GM10266 (cell line): ENCODE measurements around the gene KRTAP5-7.
"Not testable (repeated sequence)": the region's sequence is repeated elsewhere in the genome, so short reads cannot be mapped to it uniquely, and the experiment has no call there.

Experiments used
- DNase-seq: peaks from one replicate; pipeline ENCODE4 v3.0.0; 2012; ENCODE audit errors: extremely low spot score
- CTCF ChIP-seq: IDR thresholded peaks from 2 replicates; pipeline ENCODE4 v1.5.1; 2012; ENCODE audit warnings: mild to moderate bottlenecking, low read depth; ENCODE audit not compliant: control insufficient read depth, insufficient read depth; ENCODE audit errors: missing control alignments

KRTAP5-7 gene

DNA sequence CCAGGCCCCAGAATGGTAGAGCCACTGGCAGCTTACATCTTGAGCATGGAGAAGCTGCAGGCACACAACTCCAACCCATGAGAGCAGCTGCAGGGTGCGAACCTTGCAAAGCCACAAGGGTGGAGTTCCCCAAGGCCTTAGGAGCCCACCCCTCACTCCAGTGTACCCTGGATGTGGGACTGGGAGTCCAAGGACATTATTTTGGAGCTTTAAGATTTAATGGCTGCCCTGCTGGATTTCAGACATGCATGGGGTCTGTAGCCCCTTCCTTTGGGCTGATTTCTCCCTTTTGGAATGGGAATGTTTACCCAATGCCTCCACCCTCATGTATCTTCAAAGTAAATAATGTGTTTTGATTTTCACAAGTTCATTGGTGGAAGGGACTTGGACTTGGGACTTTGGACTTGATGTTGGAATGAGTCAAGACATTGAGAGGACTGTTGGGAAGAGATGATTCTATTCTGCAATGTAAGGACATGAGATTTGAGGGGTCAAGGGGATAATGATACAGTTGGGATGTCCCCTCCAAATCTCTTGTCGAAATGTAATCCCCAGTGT, 1.1 kb upstream of the KRTAP5-7 start:
- no peak for TF ChIP-seq CTCF

DNA sequence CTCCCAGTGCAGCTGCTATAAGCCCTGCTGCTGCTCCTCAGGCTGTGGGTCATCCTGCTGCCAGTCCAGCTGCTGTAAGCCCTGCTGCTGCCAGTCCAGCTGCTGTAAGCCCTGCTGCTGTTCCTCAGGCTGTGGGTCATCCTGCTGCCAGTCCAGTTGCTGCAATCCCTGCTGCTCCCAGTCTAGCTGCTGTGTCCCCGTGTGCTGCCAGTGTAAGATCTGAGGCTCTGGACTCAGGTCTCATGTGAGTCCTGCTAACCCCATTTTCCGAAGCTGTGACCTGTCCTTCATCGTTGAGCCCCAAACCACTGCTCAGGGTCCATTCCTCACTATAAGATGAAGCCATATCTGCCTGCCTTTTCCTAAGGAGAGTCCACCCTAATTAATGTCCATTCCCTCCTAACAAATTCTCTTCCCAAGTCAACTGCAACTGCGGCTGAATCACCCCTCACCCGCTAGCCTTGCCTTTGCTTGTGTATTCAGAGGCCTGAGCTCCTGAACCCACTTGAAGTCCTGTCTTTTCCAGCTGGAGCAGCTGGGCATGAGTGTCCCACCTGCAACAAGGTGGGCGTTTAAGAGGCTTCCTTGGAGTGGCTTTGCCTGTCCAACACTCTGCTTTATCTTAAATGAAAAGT, 626 bp downstream of the KRTAP5-7 start:
- no peak for TF ChIP-seq CTCF

More for the DNA sequence above, 1.1 kb upstream of the KRTAP5-7 start:
- DNase-seq, result no peak

DNA sequence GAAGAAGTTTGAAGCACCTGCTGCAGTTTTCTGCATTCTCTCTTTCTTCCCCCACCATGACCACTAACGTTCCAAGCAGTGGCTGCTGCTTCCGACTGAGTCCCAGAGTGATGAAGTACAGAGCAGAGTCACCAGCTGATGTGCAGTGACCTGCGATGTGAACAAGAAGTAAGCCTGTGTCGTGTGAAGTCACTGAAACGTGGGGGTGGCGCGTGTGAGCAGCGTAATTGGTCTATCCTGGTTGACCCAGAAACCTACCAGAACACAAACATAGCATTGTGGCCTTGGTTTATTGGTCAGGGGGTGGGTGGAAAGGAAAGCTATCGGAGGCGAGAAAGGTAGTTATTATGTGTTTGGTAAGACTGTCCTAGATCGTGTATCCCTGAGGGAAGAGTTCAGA, 3.5 kb downstream of the KRTAP5-7 start:
- DNase-seq, result no peak

More for the DNA sequence above, 626 bp downstream of the KRTAP5-7 start:
- no peak for DNase-seq

GRCh38 chr11:71532036-71532610, 5.1 kb downstream of the KRTAP5-7 start:
- no peak for DNase-seq
- no peak for TF ChIP-seq CTCF

More for the DNA sequence above, 3.5 kb downstream of the KRTAP5-7 start:
- no peak for TF ChIP-seq CTCF

- DNase-seq, result not testable (repeated sequence)
Measured at GRCh38 chr11:71534711-71535608, 7.9 kb downstream of the KRTAP5-7 start.

GRCh38 chr11:71535825-71536224, 8.8 kb downstream of the KRTAP5-7 start:
- no peak for DNase-seq
- no peak for TF ChIP-seq CTCF

DNA sequence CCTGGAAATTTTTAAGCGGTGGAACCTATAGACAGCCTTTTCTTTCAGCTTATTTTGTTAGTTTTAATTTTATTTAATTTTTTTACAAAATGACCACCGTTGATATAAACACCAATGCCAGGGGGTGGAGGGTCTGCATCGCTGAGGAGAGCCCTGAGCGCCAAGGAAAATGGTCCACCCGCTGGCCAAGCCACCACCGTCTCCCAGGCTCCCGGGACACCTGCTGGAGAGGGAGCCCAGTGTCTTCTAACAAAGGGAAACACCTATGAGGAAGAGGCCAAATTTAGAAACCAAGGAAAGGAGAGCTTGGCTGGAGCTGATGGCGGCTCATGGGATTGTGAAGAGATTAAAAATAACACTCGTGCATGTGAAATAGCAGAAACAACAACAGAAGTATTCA, 10.5 kb downstream of the KRTAP5-7 start:
- TF ChIP-seq CTCF, result no peak
- DNase-seq, result no peak

- DNase-seq, result not testable (repeated sequence)
Measured at GRCh38 chr11:71537977-71538665, 11.1 kb downstream of the KRTAP5-7 start, which contains the start of gene KRTAP5-8. Gene KRTAP5-8, plus strand, starts transcription at chr11:71538025. Its CDS starts 31 bp downstream, at chr11:71538056.
